GM19240 (cell line): Measurements from ENCODE around the gene ZNF714.
A peak's percentile ranks its signal among the peaks of the same experiment; 100 is the strongest.
"Not testable (repeated sequence)": the region's sequence is repeated elsewhere in the genome, so short reads cannot be mapped to it uniquely, and the experiment has no call there.

Experiments used
- DNase-seq: peaks from one replicate; pipeline ENCODE4 v3.0.0; 2011; ENCODE audit warnings: low spot score; ENCODE audit not compliant: insufficient read length

The ZNF714 gene

DNA sequence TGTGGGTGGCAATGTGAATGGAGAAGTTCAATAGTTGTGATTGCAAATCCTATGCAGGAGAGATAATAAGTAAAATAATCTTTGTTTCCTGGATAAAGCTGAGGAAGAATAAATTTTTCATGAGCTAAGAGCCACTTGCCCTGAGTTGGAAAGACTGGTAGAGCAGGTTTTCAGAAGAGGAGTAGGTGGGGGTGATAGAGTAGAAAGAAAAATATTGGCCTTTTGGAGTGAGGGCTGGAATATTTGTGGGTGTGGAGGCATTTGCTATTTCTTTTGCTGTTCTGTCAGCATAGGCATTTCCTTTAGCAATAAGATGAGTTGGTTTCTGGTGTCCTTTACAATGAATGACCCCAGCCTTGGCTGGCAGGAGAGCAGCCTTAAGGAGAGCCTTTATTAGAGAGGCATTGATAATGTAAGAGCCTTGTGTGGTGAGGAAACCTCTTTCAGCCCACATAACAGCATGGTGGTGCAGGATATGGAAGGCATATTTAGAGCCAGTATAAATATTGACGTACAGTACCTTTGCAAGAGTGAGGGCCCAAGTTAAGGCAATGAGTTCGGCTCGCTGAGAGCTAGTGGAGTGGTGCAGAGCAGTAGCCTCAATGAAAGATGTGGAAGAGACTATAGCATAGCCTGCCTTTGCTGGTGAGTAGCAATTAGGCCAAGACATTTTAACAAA lies 48.2 kb downstream of the ZNF714 start:
- DNase-seq, result no peak

GRCh38 chr19:21133633-21134032 lies 51.6 kb downstream of the ZNF714 start:
- no peak for DNase-seq

GRCh38 chr19:21134934-21135366 lies 52.9 kb downstream of the ZNF714 start:
- no peak for DNase-seq

- DNase-seq, result no peak
Measured at GRCh38 chr19:21135433-21135832, 53.4 kb downstream of the ZNF714 start.

DNA sequence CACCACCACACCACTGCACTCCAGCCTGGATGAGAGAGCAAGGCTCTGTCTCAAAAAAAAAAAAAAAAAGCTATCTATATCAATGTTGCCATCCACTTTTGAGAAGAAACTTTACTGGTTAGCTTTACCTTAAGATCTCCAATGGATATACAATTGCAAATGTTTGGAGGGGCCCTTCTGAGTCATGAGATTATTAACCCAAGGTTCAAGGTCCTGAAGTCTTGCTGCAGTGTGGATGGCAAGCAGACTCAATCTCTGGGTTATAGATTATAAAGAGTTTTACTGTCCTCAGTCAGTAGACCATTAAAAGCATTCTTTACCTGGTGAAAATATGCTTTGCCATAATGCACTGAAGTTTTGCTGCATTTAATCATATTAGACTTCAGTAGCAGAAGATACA lies 56.1 kb downstream of the ZNF714 start:
- DNase-seq, result no peak

- DNase-seq, result not testable (repeated sequence)
Measured at GRCh38 chr19:21141006-21141405, 59.0 kb downstream of the ZNF714 start.

GRCh38 chr19:21141787-21142464 lies 59.9 kb downstream of the ZNF714 start, which contains the start of gene ZNF431:
Gene ZNF431, plus strand, starts transcription at chr19:21142040. Its CDS starts 144 bp downstream, at chr19:21142184.
- peak; percentile 66 for DNase-seq

- no peak for DNase-seq
Measured at GRCh38 chr19:21143428-21143827, 61.4 kb downstream of the ZNF714 start.

- no peak for DNase-seq
Measured at GRCh38 chr19:21143854-21144253, 61.9 kb downstream of the ZNF714 start.

DNA sequence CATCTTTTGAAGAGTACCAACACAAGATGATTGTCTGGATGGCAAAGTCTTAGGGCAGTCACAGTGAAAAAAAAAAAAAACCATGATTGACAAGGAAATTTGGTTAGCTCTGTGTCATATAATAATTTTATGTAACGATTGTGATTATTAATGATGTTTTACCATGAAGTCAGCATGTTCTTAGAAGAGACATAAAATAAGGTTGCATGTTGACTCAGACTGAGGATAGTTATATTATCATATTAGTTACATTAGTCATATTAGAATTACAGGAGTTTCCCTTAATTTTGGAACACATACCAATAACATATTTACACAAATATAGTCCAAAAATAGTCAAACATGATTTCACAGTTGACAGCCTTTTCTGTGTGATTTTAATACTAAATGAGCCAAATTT lies 65.5 kb downstream of the ZNF714 start:
- no peak for DNase-seq

DNA sequence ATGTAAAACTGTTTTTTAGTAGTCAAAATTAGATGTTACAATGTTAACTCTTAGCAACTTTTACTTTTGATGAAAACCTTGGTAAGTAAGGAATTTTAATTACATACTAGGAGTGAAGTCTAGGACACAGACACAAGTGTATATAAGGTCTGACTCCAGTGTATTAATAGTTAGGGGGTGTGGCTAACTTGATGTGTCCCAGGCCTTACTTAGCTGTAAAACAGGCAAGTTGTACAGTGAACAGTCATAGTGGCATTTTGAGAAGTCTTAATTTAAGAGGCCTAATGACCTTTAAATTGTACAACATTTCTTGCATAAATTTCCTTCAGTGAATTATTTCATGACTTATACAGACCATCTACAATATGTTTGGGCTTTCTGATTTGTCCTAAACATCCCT lies 66.7 kb downstream of the ZNF714 start:
- DNase-seq, result no peak

GRCh38 chr19:21149877-21150276 lies 67.9 kb downstream of the ZNF714 start:
- no peak for DNase-seq

- no peak for DNase-seq
Measured at GRCh38 chr19:21151460-21151859, 69.5 kb downstream of the ZNF714 start.

DNA sequence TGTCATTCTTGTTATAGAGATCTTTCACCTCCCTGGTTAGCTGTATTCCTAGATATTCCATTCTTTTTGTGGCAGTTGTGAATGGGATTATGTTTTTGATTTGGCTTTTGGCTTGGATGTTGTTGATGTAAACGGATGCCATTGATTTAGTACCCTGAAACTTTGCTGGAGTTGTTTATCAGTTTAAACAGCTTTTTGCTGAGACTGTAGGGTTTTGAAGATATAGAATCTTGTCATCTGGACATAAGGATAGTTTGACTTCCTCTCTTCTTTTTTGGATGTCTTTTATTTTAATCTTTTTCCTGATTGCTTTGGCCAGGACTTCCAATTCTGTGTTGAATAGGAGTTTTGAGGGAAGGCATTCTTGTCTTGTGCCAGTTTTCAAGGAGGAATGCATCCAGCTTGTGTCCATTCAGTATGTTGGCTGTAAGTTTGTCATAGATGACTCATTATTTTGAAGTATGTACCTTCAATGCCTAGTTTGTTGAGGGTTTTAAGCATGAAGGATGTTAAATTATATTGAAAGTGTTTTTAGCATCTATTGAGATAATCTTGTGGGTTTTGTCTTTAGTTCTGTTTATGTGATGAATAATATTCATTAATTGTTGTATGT lies 76.6 kb downstream of the ZNF714 start:
- DNase-seq, result no peak

GRCh38 chr19:21164541-21164940 lies 82.5 kb downstream of the ZNF714 start:
- DNase-seq, result no peak

- no peak for DNase-seq
Measured at GRCh38 chr19:21166436-21166835, 84.4 kb downstream of the ZNF714 start.
